HG03442 (cell line): Measurements from ENCODE around the gene SDC3.

Source experiments
- ATAC-seq: cut with Tn5 transposase; IDR thresholded peaks from one replicate; pipeline ENCODE4 v1.9.1; 2021; ENCODE audit warnings: mild to moderate bottlenecking, moderate library complexity; ENCODE audit not compliant: unreplicated experiment

The SDC3 gene

GRCh38 chr1:30905403-30905802 lies 3.2 kb downstream of the SDC3 start:
- ATAC-seq: no peak

- no peak for ATAC-seq
These were observed 3.6 kb downstream of the SDC3 start for GRCh38 chr1:30904962-30905335.

GRCh38 chr1:30904191-30904961 lies 4.2 kb downstream of the SDC3 start:
- no peak for ATAC-seq

GRCh38 chr1:30903343-30904034 lies 5.1 kb downstream of the SDC3 start:
- no peak for ATAC-seq

GRCh38 chr1:30902593-30903290 lies 5.8 kb downstream of the SDC3 start:
- ATAC-seq: no peak

- no peak for ATAC-seq
These were observed 6.6 kb downstream of the SDC3 start for GRCh38 chr1:30901798-30902581.

- ATAC-seq: no peak
These were observed 7.5 kb downstream of the SDC3 start for GRCh38 chr1:30900931-30901560.

- no peak for ATAC-seq
These were observed 8.1 kb downstream of the SDC3 start for GRCh38 chr1:30900486-30900885.

- no peak for ATAC-seq
These were observed 8.8 kb downstream of the SDC3 start for GRCh38 chr1:30899577-30900389.

GRCh38 chr1:30898031-30898815 lies 10.3 kb downstream of the SDC3 start:
- ATAC-seq: no peak

- no peak for ATAC-seq
These were observed 11.7 kb downstream of the SDC3 start for GRCh38 chr1:30896905-30897304.

- ATAC-seq: no peak
These were observed 12.5 kb downstream of the SDC3 start for GRCh38 chr1:30895944-30896660.

- no peak for ATAC-seq
These were observed 13.1 kb downstream of the SDC3 start for GRCh38 chr1:30895382-30895943.

GRCh38 chr1:30894508-30894973 lies 14.0 kb downstream of the SDC3 start:
- ATAC-seq: no peak

- no peak for ATAC-seq
These were observed 14.6 kb downstream of the SDC3 start for GRCh38 chr1:30893776-30894507.

GRCh38 chr1:30892671-30893073 lies 15.9 kb downstream of the SDC3 start:
- ATAC-seq: no peak

GRCh38 chr1:30891227-30891552 lies 17.4 kb downstream of the SDC3 start:
- no peak for ATAC-seq
